ENCODE results near the gene PILRA. TPM values are rescaled to one million over a fixed set of nuclear protein-coding genes. Genes with fewer than 3 reads are reported as not detected.

Gene PILRA
- total and polyA plus RNA-seq, 2 donors from 2014 or later = 15.4 to 18.8 TPM

DNA sequence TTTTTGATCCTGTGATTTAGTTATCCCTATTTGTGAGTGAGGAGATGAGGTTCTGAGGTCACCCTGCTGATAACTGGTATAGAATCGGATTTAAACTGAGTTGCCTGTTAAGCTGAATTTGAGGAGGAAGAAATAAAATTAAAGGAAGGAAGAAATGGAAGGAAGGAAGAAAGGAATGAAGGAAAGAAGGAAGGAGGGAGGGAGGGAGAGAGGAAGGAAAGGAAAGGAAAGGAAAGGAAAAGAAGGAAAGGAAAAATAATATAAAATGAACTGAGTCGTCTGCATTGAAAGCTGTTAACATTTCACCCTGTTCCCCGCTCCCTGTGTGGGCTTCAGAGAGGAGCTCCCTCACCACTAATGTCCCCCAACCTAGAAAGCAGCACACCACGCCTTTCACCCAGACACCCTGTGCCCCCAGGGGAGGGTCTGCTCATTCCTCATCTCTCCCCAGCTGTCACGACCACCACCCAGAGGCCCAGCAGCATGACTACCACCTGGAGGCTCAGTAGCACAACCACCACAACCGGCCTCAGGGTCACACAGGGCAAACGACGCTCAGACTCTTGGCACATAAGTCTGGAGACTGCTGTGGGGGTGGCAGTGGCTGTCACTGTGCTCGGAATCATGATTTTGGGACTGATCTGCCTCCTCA lies 16.3 kb downstream of the PILRA start:
- H3K4me3 ChIP-seq (ENCODE audit: low read length in 3 of 3) = no peak overlapping the region
- H3K27me3 ChIP-seq (ENCODE audit: control insufficient read depth, insufficient read depth, low read length) = no peaks in the 10 kb centered on the region
- FAIRE-seq (no peak), DNase-seq (no peak)
- TF ChIP-seq, protein P1, sequence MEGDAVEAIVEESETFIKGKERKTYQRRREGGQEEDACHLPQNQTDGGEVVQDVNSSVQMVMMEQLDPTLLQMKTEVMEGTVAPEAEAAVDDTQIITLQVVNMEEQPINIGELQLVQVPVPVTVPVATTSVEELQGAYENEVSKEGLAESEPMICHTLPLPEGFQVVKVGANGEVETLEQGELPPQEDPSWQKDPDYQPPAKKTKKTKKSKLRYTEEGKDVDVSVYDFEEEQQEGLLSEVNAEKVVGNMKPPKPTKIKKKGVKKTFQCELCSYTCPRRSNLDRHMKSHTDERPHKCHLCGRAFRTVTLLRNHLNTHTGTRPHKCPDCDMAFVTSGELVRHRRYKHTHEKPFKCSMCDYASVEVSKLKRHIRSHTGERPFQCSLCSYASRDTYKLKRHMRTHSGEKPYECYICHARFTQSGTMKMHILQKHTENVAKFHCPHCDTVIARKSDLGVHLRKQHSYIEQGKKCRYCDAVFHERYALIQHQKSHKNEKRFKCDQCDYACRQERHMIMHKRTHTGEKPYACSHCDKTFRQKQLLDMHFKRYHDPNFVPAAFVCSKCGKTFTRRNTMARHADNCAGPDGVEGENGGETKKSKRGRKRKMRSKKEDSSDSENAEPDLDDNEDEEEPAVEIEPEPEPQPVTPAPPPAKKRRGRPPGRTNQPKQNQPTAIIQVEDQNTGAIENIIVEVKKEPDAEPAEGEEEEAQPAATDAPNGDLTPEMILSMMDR (IDR thresholded peaks at IDR 0.05; ENCODE audit: borderline replicate concordance, extremely low read depth, insufficient read depth) = no peak
- H3K27ac ChIP-seq (ENCODE audit: low read depth in 2 of 2, low read length in 2 of 2) = no peak overlapping the region
- intact Hi-C loops (cut with DNase I) = no loop called here
- peaks cover 0 to 2% (median 0%) of the 10 kb centered on the region in 3 donors for H3K4me1 ChIP-seq (ENCODE audit: control insufficient read depth in 2 of 3, insufficient read depth in 2 of 3, low read depth in 1 of 3, low read length in 3 of 3)
- H3K36me3 ChIP-seq (ENCODE audit: control insufficient read depth in 2 of 3, insufficient read depth in 3 of 3, low read length in 3 of 3) = no peaks in the 10 kb centered on the region
- no peaks in the 10 kb centered on the region for H3K9me3 ChIP-seq (ENCODE audit: control insufficient read depth in 2 of 3, insufficient read depth in 1 of 3, low read length in 3 of 3)
- peak overlapping the region in 1 of 3 donors; percentile 12 for H3K9ac ChIP-seq (ENCODE audit: low read length in 3 of 3)

DNA sequence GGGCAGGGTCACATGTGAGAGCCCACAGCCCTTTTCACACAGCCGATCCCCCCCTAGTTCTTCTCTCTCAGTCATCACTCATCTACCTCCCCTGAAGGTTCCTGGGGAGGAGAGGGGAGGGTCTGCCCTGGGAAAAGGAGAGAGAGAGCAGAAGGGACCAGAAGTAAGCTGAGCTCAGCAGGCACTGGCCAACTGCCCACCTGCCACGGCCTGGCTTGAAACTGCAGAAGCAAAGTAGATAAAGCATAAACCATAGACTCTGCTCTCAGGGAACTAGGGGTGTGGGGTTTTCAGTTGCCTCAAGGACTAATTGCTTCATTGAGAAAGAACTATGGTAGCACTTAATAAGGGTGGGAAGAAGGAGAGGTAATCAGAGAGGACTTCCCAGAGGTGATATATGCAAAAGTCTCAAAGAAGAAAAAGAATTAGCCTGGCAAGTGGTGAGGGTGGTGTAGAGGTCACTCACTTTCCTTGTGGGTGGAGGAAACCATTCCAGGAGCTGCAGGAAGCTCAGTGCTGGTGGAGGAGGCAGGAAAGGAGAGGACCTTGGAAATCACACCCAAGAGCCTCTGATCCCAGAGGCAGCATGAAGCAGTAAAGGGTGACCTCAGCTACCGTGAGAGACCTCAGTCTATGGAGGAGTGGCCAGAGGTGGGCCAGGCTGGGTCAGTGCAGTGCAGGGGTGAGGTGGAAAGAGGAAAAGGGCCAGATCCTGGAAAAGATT lies 17.2 kb downstream of the PILRA start:
- Histone ChIP-seq H3K27ac (ENCODE audit: low read depth in 2 of 2, low read length in 2 of 2) (no peak overlapping the region), H3K9ac (ENCODE audit: low read length in 3 of 3) (no peak overlapping the region), H3K27me3 (ENCODE audit: control insufficient read depth, insufficient read depth, low read length) (no peaks in the 10 kb centered on the region), H3K36me3 (ENCODE audit: control insufficient read depth in 2 of 3, insufficient read depth in 3 of 3, low read length in 3 of 3) (no peaks in the 10 kb centered on the region), H3K4me3 (ENCODE audit: low read length in 3 of 3) (no peak overlapping the region), H3K9me3 (ENCODE audit: control insufficient read depth in 2 of 3, insufficient read depth in 1 of 3, low read length in 3 of 3) (no peaks in the 10 kb centered on the region), H3K4me1 (ENCODE audit: control insufficient read depth in 2 of 3, insufficient read depth in 2 of 3, low read depth in 1 of 3, low read length in 3 of 3) (peaks cover 0 to 2% (median 0%) of the 10 kb centered on the region in 3 donors)
- no peak for DNase-seq
- intact Hi-C loops (cut with DNase I) = no loop called here
- TF ChIP-seq, protein P1 (IDR thresholded peaks at IDR 0.05; ENCODE audit: borderline replicate concordance, extremely low read depth, insufficient read depth) = no peak
- FAIRE-seq = no peak

DNA sequence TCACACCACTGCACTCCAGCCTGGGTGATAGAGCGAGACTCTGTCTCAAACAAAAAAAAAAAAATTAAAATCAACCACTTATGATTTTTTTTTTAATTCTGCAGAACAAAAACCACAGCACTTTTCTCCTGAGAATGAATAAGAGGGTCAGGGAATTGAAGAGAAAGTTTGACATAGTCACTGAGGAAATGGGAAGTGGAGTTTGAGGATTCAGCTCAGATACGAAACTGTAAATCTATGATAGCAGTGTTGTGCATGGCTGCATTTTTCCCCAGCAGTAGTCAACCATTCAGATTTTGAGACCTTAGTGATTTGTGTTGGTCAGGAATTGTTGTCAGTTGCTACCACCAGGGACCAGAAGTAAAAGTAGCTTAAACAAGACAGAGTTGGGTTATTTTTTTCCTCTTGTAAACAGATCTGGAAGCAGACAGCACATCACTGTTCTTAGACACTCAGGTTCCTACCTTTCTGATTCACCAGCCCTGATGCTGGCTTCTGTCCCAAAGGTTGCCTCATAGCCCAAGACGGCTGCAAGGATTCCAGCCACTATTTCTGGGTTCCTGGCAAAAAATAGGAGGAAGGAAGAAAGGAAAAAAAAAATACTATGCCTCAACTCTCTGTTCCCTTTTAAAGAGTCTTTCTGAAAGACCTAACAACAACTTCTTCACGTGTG lies 20.1 kb downstream of the PILRA start:
- DNase-seq (no peak), FAIRE-seq (no peak)
- no peaks in the 10 kb centered on the region for H3K27me3 ChIP-seq (ENCODE audit: control insufficient read depth, insufficient read depth, low read length)
- no peak overlapping the region for H3K4me3 ChIP-seq (ENCODE audit: low read length in 3 of 3)
- TF ChIP-seq, protein P1 (IDR thresholded peaks at IDR 0.05; ENCODE audit: borderline replicate concordance, extremely low read depth, insufficient read depth) = no peak
- peaks cover 0 to 2% (median 0%) of the 10 kb centered on the region in 3 donors for H3K4me1 ChIP-seq (ENCODE audit: control insufficient read depth in 2 of 3, insufficient read depth in 2 of 3, low read depth in 1 of 3, low read length in 3 of 3)
- H3K9ac ChIP-seq (ENCODE audit: low read length in 3 of 3) = no peak overlapping the region
- H3K9me3 ChIP-seq (ENCODE audit: control insufficient read depth in 2 of 3, insufficient read depth in 1 of 3, low read length in 3 of 3) = no peaks in the 10 kb centered on the region
- no peak overlapping the region for H3K27ac ChIP-seq (ENCODE audit: low read depth in 2 of 2, low read length in 2 of 2)
- intact Hi-C loops (cut with DNase I) = no loop called here
- H3K36me3 ChIP-seq (ENCODE audit: control insufficient read depth in 2 of 3, insufficient read depth in 3 of 3, low read length in 3 of 3) = no peaks in the 10 kb centered on the region
